Dedifferentiated amniotic fluid mesenchymal stem cell (primary cell): ENCODE results near the gene AMY2B.
"Not testable (repeated sequence)": the region's sequence is repeated elsewhere in the genome, so short reads cannot be mapped to it uniquely, and the experiment has no call there.

Source experiments
- DNase-seq: peaks from one replicate; pipeline ENCODE4 v3.0.0-alpha.2; 2016; ENCODE audit errors: extremely low spot score

AMY2B gene

DNA sequence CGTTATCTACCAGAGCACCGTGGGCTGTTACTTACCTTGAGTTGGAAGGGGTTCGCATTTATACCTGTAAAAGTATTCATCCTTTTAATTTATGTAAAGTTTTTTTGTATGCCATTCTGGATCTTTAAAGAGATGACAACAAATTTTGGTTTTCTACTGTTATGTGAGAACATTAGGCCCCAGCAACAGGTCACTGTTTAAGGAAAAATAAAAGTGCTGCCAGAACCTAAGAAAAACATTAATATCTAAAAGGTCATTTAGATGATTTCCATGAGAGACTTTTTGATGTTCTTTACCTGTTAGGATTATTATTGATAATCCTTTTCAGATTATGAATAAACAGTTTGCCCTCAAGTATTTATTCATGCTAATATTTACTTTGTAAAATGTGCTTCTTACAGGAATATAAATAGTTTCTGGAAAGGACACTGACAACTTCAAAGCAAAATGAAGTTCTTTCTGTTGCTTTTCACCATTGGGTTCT is 45.6 kb downstream of the AMY2B start, which contains the start of gene AMY2A:
AMY2A (plus strand) TSS at position 434 of the 484 bp plus-strand sequence; CDS start at position 448, 14 bp downstream.
- not testable (repeated sequence) for DNase-seq

DNA sequence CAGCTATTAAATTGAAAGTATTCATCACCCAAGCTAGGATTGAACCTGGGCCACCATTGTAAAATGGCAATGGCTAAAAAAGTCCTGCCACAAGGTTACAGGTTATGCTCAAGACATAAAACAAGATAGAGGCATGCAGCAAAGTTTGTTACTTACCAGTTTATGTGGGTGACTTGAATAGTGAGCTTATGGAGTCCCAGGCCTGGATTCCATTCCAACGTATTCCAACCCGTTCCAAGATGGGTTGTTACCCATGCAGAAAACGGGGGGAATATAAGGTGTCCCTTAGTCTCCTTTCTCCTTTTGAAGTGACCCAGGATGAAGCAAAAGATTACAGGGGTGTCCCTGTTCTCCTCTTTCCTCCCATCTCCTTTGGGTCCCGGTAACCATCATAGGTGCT is 56.0 kb downstream of the AMY2B start:
- DNase-seq: not testable (repeated sequence)
